Measurements from ENCODE around the gene PCSK5.

PCSK5 gene

GRCh38 chr9:75933982-75934381, 43.5 kb downstream of the PCSK5 start:
- Histone ChIP-seq H3K27ac (no peak overlapping the region), H3K9me3 (no peaks in the 10 kb centered on the region), H3K27me3 (no peaks in the 10 kb centered on the region), H3K4me1 (ENCODE audit: control insufficient read depth in 1 of 2, insufficient read depth in 1 of 2, low read depth in 1 of 2, low read length in 1 of 2) (no peaks in the 10 kb centered on the region), H3K4me3 (ENCODE audit: low read depth in 1 of 2, low read length in 1 of 2) (no peak overlapping the region), H3K36me3 (no peaks in the 10 kb centered on the region)
- no peak for TF ChIP-seq CTCF (IDR thresholded peaks at IDR 0.05)

GRCh38 chr9:75935591-75935990, 45.1 kb downstream of the PCSK5 start:
- H3K27ac ChIP-seq = no peak overlapping the region
- no peaks in the 10 kb centered on the region for H3K27me3 ChIP-seq
- no peak for TF ChIP-seq CTCF (IDR thresholded peaks at IDR 0.05)
- H3K4me3 ChIP-seq (ENCODE audit: low read depth in 1 of 2, low read length in 1 of 2) = no peak overlapping the region
- H3K36me3 ChIP-seq = no peaks in the 10 kb centered on the region
- H3K4me1 ChIP-seq (ENCODE audit: control insufficient read depth in 1 of 2, insufficient read depth in 1 of 2, low read depth in 1 of 2, low read length in 1 of 2) = no peaks in the 10 kb centered on the region
- no peaks in the 10 kb centered on the region for H3K9me3 ChIP-seq

- no peak for TF ChIP-seq CTCF (IDR thresholded peaks at IDR 0.05)
- H3K36me3 ChIP-seq = no peaks in the 10 kb centered on the region
- no peak overlapping the region for H3K27ac ChIP-seq
- no peaks in the 10 kb centered on the region for H3K4me1 ChIP-seq (ENCODE audit: control insufficient read depth in 1 of 2, insufficient read depth in 1 of 2, low read depth in 1 of 2, low read length in 1 of 2)
- H3K27me3 ChIP-seq = no peaks in the 10 kb centered on the region
- no peaks in the 10 kb centered on the region for H3K9me3 ChIP-seq
- H3K4me3 ChIP-seq (ENCODE audit: low read depth in 1 of 2, low read length in 1 of 2) = no peak overlapping the region
Observed at GRCh38 chr9:75937521-75938258, 47.2 kb downstream of the PCSK5 start.

- H3K36me3 ChIP-seq = no peaks in the 10 kb centered on the region
- no peaks in the 10 kb centered on the region for H3K27me3 ChIP-seq
- no peak overlapping the region for H3K4me3 ChIP-seq (ENCODE audit: low read depth in 1 of 2, low read length in 1 of 2)
- H3K4me1 ChIP-seq (ENCODE audit: control insufficient read depth in 1 of 2, insufficient read depth in 1 of 2, low read depth in 1 of 2, low read length in 1 of 2) = no peaks in the 10 kb centered on the region
- H3K27ac ChIP-seq = no peak overlapping the region
- H3K9me3 ChIP-seq = no peaks in the 10 kb centered on the region
- no peak for TF ChIP-seq CTCF (IDR thresholded peaks at IDR 0.05)
Observed at GRCh38 chr9:75938946-75939345, 48.5 kb downstream of the PCSK5 start.

GRCh38 chr9:75939536-75940111, 49.2 kb downstream of the PCSK5 start:
- Histone ChIP-seq H3K27ac (no peak overlapping the region), H3K4me1 (ENCODE audit: control insufficient read depth in 1 of 2, insufficient read depth in 1 of 2, low read depth in 1 of 2, low read length in 1 of 2) (no peaks in the 10 kb centered on the region), H3K9me3 (no peaks in the 10 kb centered on the region), H3K4me3 (ENCODE audit: low read depth in 1 of 2, low read length in 1 of 2) (no peak overlapping the region), H3K36me3 (no peaks in the 10 kb centered on the region), H3K27me3 (no peaks in the 10 kb centered on the region)
- TF ChIP-seq CTCF (IDR thresholded peaks at IDR 0.05) = no peak
